GM18502 (cell line): Measurements from ENCODE around the gene EEF1A2.

Experiments
- ATAC-seq: cut with Tn5 transposase; IDR thresholded peaks from one replicate; pipeline ENCODE4 v1.9.1; 2021; ENCODE audit warnings: mild to moderate bottlenecking; ENCODE audit not compliant: unreplicated experiment, poor library complexity

The EEF1A2 gene

DNA sequence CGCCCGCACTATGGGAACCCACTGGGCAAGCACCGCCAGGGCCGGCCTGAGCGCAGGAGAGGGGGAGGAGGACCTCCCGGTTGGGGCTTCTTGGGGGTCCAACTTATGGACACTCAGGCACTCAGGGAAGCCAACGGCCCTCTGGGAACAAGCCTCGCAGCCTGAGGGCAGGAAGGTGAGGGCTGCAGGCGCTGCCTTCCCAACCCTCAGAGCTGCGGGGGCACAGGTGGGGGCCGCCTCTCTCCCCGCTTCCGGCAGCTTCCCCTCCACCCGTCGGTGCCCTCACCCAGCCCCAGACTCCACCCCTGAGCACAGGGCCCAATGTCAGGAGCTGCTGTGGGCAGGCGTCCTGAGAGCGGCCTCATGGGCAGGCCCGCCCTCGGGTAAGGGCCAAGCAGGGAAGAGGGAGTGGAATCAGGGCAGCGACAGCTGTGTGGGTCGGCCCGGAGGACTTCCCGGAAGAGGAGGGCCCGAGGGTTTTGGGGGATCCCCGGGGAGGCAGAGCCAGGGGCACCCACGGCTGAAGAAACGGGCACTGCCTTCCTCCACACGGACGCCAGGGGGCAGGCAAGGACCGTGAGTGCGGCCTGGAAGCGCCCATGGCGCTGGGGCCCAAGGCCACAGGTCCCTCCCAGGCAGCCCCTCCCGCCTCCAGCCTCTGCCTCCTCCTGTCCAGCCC, 38.8 kb upstream of the EEF1A2 start:
- ATAC-seq = peak; percentile 78

DNA sequence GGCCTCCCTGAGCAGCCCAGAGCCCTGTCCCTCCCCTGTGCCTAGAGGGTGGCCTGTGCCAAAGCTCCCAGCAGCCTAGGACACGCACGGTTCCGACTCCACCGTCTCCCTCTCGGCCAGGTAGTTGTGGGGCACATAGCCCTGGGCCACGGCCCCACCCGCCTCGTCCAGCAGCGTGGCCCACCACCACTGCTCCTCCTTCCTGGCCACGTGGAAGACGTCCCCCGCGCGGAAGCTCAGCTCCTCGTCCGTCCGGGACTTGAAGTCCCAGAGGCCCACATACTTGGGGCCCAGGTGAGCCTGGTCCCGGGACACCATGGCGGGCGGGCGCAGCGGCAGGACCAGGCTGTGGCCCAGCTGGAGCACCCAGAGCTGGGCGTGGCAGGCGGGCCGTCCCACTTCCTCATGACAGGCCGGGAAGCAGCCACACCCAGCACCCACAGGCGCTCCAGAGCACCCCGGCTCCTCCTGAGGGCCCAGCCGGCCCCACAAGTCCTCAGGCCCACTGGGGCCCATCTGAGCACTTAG, 38.2 kb upstream of the EEF1A2 start, which contains the start of gene PTK6:
Gene PTK6 (minus strand): TSS at position 380 of the 528 bp plus-strand sequence. CDS start 62 bp downstream, at position 318.
- ATAC-seq = no peak

GRCh38 chr20:63536241-63536977, 37.5 kb upstream of the EEF1A2 start:
- ATAC-seq = no peak

GRCh38 chr20:63534831-63535651, 36.2 kb upstream of the EEF1A2 start:
- no peak for ATAC-seq

DNA sequence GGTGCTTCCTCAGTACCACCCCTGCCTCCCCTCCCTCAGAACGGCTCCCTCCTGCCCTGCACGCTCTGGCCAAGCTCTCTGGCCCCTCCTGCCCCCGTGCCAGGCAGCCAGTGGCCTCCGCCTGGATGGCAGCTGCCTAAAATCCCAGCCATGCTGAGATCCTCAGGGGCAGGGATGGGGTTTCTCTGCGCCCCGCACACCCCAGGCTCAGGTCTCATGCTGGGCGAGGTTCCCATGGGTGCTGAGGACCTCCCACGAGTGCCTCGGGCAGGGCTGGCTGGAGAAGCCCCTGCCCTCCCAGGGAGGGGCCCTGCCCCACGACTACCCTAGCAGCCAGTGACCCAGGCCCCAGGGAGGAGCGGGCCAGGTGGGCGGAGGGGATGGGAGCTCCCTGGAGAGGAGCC, 35.5 kb upstream of the EEF1A2 start:
- no peak for ATAC-seq

DNA sequence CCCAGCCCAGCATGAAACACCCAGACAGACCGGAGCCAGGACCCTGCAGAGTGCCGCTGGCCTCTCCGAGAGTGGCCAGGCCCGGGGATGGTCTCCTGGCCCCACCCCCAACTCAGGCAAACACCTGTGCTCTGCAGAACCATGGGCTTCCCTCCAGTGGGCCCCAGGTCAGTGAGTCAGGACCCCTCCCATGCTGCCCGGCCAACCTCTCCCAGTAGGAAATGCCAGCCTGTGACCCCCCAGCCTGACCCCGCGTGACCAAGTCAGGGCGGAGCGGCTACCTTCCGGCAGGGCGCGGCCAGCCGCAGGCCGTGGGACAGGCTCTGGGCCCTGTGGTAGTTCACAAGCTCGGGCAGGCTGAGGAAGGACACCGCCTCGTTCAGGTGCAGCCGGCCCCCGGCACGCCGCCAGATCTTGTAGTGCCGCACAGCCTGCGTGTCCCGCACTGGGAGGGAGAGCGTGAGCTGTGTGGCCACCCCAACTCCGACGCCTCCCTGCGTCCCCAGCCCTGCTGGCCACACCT, 35.0 kb upstream of the EEF1A2 start:
- ATAC-seq = no peak

- no peak for ATAC-seq
These were observed 34.5 kb upstream of the EEF1A2 start for GRCh38 chr20:63533388-63533787.

- no peak for ATAC-seq
These were observed 33.6 kb upstream of the EEF1A2 start for GRCh38 chr20:63532449-63532971.

DNA sequence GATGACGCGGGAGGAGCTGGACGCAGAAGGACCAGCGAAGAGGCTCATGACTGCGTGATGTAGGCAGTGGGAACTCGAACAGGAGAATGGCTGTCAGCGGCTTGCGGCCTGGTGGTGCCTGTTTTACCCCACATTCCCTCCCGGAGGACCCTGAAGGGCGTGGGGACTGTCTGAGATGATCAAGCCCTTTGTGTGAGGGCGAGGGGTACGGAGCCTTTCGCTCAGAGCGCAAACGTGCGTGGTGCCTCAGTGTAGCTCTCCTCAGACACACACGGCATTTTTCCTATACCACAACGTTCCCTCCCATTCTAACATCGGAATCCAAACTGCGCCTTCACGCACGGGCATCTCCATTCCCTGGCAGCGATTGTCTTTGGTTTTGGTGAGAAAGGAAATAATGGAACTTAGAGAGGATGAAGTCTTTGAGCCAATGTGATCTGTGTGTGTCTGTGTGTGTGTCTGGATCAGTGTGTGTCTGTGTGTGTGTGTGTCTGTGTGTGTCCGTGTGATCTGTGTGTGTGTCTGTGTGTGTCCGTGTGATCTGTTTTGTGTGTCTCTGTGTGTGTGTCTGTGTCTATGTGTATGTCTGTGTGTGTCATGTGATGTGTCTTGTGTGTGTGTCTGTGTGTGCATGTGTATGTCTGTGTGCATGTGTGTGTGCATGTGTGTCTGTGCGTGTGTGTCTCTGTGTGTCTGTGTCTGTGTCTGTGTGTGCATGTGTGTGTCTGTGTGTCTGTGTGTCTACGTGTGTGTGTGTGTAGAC, 33.0 kb upstream of the EEF1A2 start:
- ATAC-seq = no peak

GRCh38 chr20:63530788-63531160, 31.9 kb upstream of the EEF1A2 start:
- no peak for ATAC-seq

DNA sequence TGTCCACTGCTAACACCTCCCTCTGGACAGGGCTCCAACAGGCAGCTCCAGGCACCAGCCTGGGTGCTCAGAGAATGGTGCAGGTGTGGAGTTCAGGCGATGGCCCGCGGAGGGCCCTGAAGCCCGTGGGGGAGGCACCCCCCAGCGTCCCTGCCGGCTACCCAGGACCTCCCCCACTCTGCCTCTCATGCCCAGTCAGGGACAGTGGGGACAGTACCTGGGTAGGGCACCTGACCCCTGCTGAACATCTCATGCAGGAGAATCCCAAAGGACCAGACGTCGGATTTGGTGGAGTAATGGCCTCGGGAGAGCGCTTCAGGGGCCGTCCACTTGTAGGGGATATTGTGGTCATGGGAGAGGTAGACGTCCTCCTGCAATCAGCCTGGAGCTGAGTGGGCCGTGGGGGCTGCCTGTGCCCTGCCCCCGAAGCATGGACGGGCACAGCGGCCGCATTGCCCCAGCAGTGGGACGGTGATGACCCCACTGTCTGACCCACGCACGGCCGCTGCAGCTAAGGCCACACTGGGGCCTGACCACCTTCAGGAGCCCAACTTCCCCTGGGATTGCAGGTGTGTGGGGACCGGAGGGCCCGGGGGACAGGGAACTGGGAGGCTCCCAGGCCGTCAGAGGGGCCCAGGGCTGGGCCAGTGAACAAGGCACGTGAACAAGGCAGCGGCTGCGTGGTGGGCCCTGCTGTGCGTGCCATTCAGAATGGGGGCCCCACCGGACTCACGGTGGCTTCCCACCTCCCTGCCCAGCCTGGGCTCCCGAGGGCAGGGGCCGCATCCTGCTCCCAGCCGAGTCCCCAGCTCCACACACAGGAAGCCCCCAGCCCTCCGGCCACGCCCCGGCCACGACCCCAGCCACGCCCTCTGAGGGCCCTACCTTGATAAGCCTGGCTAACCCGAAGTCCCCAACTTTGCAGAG, 31.2 kb upstream of the EEF1A2 start:
- ATAC-seq = no peak

- ATAC-seq = no peak
These were observed 30.4 kb upstream of the EEF1A2 start for GRCh38 chr20:63529180-63529860.

- no peak for ATAC-seq
These were observed 28.3 kb upstream of the EEF1A2 start for GRCh38 chr20:63527184-63527583.

DNA sequence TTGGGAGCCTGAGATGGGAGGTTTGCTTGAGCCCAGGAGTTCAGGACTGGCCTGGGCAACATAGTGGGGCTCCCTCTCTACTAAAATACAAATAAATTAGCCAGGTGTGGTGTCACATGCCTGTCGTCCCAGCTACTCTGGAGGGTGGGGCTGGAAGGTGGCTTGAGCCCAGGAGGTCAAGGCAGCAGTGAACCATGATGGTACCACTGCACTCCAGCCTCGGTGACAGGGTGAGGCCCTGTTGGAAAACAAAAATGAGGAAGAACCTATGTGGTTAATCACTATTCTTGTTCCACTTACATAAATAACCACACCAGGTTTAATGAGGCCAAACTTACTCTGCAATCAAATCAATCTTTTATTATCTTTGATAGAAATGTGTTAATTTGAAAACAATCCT, 27.1 kb upstream of the EEF1A2 start:
- no peak for ATAC-seq

GRCh38 chr20:63525185-63525584, 26.3 kb upstream of the EEF1A2 start:
- no peak for ATAC-seq

GRCh38 chr20:63522981-63523611, 24.2 kb upstream of the EEF1A2 start:
- ATAC-seq = no peak

DNA sequence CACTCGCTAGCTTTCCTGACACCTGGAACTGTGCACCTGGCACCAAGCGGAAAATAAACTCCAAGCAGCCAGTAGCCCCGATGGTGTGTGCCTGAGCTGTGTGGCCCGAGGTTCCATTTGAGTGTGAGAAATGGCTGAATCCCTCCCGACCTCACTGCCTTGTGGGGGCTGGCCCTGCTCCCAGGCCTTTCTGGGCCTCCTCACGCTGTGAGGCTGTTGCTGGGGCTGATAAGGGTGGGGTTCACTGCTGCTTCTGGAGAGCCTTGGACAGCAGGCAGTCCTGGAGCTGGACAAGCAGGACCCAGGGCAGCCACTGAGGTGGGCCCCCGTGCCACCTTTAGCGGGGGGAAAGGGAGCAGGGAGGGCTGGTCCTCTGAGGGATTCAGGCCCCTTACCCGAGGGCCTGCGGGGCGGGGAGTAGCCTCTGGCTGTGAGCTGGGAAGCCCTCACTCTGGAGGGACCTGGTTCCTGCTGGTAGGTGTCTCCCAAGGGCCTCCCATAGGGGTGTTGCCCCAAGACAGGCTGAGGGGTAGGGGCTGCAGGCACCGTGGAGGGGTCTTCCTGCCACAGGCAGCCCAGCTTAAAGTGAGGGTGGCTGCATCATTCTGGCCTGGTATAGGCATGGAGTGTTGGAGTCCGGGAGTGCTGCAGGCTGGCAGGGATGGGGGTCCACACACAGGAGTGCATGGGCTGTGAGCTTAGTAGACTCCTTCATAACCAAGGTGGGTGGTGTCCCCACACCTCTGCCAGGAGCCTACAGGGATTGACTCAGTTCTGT, 23.4 kb upstream of the EEF1A2 start:
- ATAC-seq = no peak
